GM03348 (cell line): ENCODE results near the gene DIP2B.

ENCODE experiments used
- DNase-seq: peaks from one replicate; pipeline ENCODE4 v3.0.0; 2012; ENCODE audit warnings: low spot score

DIP2B gene

DNA sequence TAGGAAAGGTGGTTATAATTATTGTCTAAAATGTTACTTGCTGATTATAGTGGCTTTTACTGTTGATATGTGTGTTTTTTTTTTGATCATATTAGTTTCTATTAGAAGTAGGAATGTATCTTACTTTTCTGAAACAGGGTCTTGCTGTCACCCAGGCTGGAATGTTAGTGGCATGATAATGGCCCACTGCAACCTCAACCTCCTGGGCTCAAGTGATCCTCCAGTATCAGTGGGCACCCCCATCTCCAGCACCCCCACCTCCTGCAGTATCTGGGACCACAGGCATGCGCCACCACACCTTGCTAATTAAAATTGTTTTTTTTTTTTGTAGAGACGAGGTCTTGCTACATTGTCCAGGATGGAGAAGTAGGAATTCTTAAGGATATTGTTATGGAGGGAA is 270.5 kb downstream of the DIP2B start:
- no peak for DNase-seq

DNA sequence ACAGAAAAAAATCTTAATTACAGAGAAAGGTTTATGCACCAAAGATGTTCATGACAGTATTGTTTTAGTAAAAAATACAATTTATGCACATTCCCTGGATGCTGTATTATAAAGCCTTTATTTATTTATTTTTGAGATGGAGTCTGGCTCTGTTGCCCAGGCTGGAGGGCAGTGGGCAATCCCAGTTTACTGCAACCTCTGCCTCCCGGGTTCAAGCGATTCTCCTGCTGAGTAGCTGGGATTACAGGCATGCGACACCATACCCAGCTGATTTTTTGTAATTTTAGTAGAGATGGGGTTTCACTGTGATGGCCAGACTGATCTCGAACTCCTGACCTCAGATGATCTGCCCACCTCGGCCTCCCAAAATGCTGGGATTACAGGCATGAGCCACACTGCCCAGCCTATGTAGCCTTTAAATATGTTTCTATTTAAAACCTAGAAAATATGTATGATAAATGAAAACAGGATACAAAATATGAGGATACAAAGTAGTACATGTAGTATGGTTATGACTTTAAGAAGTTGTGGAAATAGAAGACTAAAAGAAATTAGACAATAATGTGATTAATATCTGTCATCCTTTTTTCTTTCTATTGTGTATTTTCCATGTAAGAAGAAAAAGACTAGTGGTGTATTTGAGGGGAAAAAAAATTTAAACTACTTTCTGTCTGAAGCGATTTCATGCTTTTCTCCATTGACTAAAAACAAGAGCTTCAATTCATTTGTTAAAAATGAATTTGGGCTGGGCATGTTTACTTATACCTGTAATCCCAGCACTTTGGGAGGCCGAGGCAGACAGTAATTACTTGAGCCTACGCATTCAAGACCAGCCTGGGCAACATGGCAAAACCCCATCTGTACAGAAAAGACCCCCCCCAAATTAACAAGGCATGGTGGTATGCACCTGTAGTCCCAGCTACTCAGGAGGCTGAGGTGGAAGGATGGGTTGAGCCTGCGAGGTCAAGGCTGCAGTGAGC is 272.3 kb downstream of the DIP2B start:
- no peak for DNase-seq

DNA sequence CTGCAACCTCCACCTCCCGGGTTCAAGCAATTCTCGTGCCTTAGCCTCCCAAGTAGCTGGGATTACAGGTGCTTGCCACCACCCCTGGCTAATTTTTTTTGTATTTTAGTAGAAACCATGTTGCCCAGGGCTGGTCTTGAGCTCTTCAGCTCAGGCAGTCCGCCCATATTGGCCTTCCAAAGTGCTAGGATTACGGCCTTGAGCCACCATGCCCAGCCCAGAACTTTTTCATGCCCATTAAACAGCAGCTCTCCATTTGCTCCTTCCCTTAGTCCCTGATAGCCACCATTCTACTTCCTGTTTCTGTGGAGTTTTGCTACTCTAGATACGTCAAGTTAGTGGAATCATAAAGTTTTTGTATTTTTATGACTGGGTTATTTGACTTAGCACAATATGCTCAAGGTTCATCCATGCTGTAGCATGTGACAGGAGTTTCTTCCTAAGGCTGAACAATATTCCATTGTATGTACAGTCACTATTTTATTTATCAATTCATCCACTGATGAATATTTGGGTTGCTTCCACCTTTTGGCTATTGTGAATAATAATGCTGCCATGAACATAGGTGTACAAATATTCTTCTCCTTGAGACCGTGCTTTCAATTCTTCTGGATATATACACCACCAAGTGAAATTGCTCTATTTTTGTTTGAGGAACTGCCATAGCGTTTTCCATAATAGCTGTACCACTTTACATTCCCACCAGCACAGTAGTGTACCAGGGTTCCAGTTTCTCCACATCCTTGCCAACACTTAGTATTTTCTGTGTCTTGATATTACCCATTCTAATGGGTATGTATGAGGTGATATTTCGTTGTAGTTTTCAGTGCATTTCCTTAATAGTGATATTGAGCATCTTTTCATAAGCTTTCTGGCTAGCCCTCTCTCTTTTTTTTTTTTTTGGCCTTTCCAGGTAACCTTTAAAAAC is 274.1 kb downstream of the DIP2B start:
- DNase-seq = no peak

DNA sequence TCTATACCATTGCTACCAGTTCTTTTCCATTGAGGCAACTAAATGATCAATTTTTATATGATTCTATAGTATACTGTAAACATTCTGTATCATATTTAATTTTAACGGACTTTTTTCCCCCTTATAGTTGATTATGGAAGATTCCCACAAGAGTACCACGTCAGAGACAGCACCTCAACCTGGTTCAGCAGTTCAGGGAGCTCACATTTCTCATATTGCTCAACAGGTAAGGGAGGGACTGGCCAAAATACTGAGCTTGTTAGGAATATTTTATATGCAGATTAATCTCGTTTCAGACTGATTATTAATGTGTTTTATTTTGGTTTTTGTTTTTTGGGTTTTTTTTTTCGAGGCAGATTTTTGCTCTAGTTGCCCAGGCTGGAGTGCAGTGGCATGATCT is 275.2 kb downstream of the DIP2B start:
- no peak for DNase-seq

DNA sequence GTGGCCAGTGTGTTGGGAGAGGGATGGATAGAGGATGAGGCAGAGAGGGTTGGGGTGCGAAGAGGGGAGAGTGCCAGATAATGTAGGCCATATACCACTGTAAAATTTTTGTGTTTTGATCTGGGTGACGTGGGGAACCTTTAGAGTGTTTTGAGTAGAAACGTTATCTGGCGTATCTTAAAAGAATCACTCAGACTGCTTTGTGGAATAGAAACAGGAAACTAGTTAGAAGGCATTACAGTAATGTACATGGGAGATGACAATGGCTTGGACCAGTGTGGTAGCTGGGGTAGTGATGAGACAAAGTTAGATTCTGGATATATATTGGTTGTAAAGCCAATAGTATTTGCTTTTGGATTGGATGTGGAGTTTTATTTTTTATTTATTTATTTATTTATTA is 279.7 kb downstream of the DIP2B start:
- no peak for DNase-seq

DNA sequence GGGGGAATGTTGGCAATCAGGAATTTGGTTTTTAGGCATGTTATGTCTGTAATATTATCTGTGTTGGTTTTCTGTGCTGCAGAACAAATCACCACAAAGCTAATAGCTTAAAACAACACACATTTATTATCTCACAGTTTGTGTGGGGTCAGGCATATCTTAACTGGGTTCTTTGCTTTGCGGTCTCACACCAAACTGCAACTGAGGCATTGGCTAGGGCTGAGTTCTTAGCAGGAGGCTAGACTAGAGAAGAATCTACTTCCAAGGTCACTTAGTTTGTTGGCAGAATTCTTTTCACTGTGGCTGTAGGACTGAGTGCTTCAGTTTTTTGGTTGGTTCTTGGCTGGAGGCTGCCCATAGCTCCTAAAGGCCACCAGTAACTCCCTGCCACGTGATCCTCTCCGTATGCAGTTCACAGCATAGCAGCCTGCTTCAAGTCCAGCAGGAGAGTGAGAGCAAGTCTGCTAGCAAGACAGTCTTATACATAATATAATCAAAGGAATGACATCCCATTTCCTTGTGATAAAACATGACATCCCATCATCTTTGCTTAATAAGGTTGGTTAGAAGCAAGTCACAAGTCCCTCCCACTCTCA is 280.7 kb downstream of the DIP2B start:
- DNase-seq = no peak

DNA sequence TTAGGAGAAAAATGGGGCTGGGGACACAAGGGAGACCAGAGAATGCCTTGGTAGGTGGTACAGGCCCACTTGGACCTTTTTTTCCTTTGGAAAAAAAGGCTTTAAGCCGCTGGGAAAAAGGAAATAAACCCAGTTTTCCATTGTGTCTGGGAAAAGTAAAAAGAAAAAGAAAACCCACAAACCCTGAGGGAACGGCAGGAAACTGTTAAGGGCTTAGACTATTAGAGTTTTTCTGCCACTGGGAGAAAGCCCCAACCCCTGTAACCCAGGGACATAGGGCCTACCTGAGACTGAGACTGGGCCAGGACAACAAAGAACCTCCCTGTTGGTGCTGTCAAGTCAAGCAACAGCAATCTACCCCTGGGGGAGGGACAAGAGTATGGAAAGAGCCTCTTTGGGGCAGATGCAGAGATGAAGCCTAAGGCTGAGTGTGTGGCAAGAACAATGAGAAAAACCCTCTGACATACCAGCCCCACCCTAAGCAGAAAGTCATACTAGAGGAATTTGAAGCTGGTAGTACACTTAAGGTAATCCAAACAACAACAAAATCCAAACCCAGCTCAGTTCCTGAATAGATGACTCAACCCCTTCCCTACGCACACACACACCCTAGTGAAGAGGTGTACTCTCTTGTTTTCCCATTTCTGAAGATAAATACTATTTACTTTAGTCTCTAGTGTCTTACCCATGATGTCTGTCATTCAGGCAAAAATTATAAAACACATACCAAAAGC is 281.9 kb downstream of the DIP2B start:
- DNase-seq = peak; percentile 86

DNA sequence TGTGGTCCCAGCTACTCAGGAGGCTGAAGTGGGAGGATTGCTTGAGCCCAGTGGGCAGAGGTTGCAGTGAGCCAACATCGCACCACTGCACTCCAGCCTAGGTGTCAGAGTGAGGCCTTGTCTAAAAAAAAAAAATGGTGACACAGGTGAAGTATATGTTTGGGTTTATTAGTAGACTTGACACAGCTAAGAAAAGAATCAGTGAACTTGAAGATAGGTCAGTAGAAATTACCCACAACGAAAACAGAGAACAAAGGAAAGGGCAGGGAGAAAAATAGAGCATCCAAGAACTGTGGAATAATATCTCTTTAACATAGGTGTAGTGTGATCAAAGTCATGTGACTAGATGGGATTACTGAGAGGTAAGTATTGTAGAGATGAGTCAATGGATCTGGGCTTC is 282.8 kb downstream of the DIP2B start:
- no peak for DNase-seq

DNA sequence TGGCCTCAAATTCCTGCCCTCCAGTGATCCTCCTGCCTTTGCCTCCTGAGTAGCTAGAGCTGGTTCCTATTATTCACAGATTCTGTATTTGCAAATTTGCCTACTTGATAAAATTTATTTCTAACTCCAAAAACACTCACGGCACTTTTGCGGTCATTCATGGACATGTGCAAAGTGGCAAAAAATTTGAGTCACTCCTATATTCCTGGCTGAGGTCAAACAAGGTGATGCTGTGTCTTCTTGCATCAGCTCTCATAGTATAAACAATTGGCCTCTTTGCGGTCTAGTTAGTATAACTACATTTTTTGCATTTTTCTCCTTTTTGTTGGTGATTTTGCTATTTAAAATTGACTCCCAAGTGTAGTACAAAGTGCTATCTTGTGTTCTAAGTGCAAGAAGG is 283.8 kb downstream of the DIP2B start:
- peak; percentile 9 for DNase-seq

DNA sequence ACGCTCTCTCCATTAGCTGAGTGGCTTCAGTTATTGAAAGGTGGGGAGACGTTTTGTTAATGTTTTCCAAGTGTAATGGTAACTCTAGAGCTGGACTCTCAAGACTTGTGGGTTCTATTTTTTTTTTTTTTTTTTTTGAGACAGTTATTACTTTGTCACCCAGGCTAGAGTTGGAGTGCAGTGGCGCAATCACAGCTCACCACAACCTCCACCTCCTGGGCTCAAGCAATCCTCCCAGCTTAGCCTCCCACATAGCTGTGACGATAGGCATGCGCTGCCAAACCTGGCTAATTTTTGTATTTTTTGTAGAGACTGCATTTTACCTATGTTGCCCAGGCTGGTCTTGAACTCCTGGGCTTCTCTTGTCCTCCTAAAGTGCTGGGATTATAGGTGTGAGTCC is 285.3 kb downstream of the DIP2B start:
- DNase-seq = no peak
